SK-N-SH (cell line): ENCODE results near the gene PRKCH.

Experiments used
- CTCF ChIP-seq: fragments of 200-600 bp; sonication (generic); IDR thresholded peaks from 2 replicates; pipeline ENCODE4 v1.6.1; 2017; ENCODE audit warnings: antibody characterized with exemption, mild to moderate bottlenecking, moderate library complexity
- EZH2phosphoT487 ChIP-seq: fragments of 200-600 bp; sonication (generic); IDR thresholded peaks from 2 replicates; pipeline ENCODE4 v1.6.1; 2017; ENCODE audit warnings: low read depth, mixed run types, mild to moderate bottlenecking, antibody characterized with exemption, moderate library complexity, borderline replicate concordance
- FOXM1 ChIP-seq: IDR thresholded peaks from 2 replicates; pipeline ENCODE4 v1.4.0; 2012; ENCODE audit warnings: low read depth, mild to moderate bottlenecking
- MEF2A ChIP-seq: IDR thresholded peaks from 2 replicates; pipeline ENCODE4 v1.4.0; 2012; ENCODE audit warnings: low read depth, borderline replicate concordance
- MXI1 ChIP-seq: IDR thresholded peaks from 2 replicates; pipeline ENCODE4 v1.6.1; 2012; ENCODE audit warnings: mild to moderate bottlenecking, low read depth, low read length, improper control_type of control experiment
- NFIC ChIP-seq: IDR thresholded peaks from 2 replicates; pipeline ENCODE4 v1.4.0; 2012; ENCODE audit warnings: borderline replicate concordance
- POLR2AphosphoS5 ChIP-seq: IDR thresholded peaks from 2 replicates; pipeline ENCODE4 v1.6.1; 2012; ENCODE audit warnings: low read depth, low read length
- RAD21 ChIP-seq: IDR thresholded peaks from 2 replicates; pipeline ENCODE4 v1.6.1; 2012; ENCODE audit warnings: mild to moderate bottlenecking, low read length
- RXRA ChIP-seq: IDR thresholded peaks from 2 replicates; pipeline ENCODE4 v1.4.0; 2012; ENCODE audit warnings: low read depth, mild to moderate bottlenecking, borderline replicate concordance
- SIN3A ChIP-seq: IDR thresholded peaks from 2 replicates; pipeline ENCODE4 v1.6.1; 2012; ENCODE audit warnings: low read depth, mild to moderate bottlenecking, low read length, moderate library complexity, borderline replicate concordance
- TAF1 ChIP-seq: IDR thresholded peaks from 2 replicates; pipeline ENCODE4 v1.6.1; 2012; ENCODE audit warnings: low read depth, mild to moderate bottlenecking, low read length, moderate library complexity, borderline replicate concordance
- ZBTB33 ChIP-seq: IDR thresholded peaks from 2 replicates; pipeline ENCODE4 v1.4.0; 2012; ENCODE audit warnings: low read depth, borderline replicate concordance
- TF ChIP-seq, protein P1 (sequence below): IDR thresholded peaks from 2 replicates; pipeline ENCODE4 v1.6.1; 2012; ENCODE audit warnings: mild to moderate bottlenecking, low read depth, low read length, moderate library complexity
- TF ChIP-seq, protein P2 (sequence below): IDR thresholded peaks from 2 replicates; pipeline ENCODE4 v1.4.0; 2012; ENCODE audit warnings: low read depth, borderline replicate concordance

GRCh38 chr14:61298824-61299223 lies 22.6 kb upstream of the PRKCH start:
- TF ChIP-seq SIN3A (no peak), CTCF (no peak), POLR2AphosphoS5 (no peak), RXRA (no peak), TAF1 (no peak), FOXM1 (no peak), MEF2A (no peak), NFIC (no peak), MXI1 (no peak), ZBTB33 (no peak), RAD21 (no peak), EZH2phosphoT487 (no peak)
- TF ChIP-seq, protein P1, sequence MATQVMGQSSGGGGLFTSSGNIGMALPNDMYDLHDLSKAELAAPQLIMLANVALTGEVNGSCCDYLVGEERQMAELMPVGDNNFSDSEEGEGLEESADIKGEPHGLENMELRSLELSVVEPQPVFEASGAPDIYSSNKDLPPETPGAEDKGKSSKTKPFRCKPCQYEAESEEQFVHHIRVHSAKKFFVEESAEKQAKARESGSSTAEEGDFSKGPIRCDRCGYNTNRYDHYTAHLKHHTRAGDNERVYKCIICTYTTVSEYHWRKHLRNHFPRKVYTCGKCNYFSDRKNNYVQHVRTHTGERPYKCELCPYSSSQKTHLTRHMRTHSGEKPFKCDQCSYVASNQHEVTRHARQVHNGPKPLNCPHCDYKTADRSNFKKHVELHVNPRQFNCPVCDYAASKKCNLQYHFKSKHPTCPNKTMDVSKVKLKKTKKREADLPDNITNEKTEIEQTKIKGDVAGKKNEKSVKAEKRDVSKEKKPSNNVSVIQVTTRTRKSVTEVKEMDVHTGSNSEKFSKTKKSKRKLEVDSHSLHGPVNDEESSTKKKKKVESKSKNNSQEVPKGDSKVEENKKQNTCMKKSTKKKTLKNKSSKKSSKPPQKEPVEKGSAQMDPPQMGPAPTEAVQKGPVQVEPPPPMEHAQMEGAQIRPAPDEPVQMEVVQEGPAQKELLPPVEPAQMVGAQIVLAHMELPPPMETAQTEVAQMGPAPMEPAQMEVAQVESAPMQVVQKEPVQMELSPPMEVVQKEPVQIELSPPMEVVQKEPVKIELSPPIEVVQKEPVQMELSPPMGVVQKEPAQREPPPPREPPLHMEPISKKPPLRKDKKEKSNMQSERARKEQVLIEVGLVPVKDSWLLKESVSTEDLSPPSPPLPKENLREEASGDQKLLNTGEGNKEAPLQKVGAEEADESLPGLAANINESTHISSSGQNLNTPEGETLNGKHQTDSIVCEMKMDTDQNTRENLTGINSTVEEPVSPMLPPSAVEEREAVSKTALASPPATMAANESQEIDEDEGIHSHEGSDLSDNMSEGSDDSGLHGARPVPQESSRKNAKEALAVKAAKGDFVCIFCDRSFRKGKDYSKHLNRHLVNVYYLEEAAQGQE: no peak
- TF ChIP-seq, protein P2, sequence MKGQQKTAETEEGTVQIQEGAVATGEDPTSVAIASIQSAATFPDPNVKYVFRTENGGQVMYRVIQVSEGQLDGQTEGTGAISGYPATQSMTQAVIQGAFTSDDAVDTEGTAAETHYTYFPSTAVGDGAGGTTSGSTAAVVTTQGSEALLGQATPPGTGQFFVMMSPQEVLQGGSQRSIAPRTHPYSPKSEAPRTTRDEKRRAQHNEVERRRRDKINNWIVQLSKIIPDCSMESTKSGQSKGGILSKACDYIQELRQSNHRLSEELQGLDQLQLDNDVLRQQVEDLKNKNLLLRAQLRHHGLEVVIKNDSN: no peak
